ENCODE results near the gene LYRM4.

The LYRM4 gene

DNA sequence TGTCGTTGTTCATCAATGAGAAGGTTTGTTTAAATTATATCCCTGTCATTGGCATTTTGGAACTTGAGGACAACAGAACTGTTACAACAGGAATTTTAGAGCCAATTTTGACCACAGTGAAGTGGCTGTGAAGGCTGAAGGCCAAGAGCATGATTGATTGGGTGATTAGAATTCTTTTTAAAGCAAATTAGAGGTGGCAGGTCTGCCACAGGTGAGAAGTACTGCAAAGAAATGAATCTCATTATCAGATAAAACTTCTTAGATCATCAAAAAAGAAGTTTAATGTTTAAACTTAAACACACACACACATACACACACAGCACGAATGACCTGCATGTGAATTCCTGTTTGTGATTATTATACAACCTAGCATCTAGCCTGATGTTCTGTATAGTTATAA, 32.9 kb upstream of the LYRM4 start:
- H3K36me3 ChIP-seq (ENCODE audit: control insufficient read depth, insufficient read depth, low read length, severe bottlenecking) = no peaks in the 10 kb centered on the region

DNA sequence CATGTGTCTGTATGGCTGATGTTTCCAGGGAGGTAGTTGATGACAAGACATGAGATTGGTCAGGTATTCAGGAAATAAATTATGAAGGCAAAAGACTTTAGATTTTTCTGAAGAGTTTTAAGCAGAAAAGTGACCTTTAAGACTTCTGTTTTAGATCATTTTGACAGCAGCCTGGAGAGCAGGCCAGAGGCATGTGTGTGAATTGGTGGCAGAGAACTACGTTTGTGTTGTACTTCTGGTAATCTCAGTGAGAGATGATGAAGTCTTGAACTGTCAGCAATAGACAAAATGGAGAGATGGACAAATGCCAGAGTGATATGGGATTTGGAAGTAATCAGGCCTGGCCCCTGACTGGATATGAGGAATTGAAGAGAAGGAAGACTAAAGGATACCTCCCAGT, 31.4 kb upstream of the LYRM4 start:
- no peaks in the 10 kb centered on the region for H3K36me3 ChIP-seq (ENCODE audit: control insufficient read depth, insufficient read depth, low read length, severe bottlenecking)
- peaks cover 16% of the 10 kb centered on the region for H3K4me1 ChIP-seq (ENCODE audit: control insufficient read depth, insufficient read depth, low read length)
- no peak overlapping the region for H3K4me3 ChIP-seq (ENCODE audit: low read length)
- H3K27me3 ChIP-seq (replicated peaks; ENCODE audit: control insufficient read depth, insufficient read depth, low read length) = no peaks in the 10 kb centered on the region
- H3K9ac ChIP-seq (ENCODE audit: low read length) = no peak overlapping the region
- H3K9me3 ChIP-seq (ENCODE audit: control insufficient read depth, low read length) = no peaks in the 10 kb centered on the region
- no peak for DNase-seq (ENCODE audit: low read depth)

More for the DNA sequence above, 32.9 kb upstream of the LYRM4 start:
- Histone ChIP-seq H3K4me3 (ENCODE audit: low read length) (no peak overlapping the region), H3K9me3 (ENCODE audit: control insufficient read depth, low read length) (no peaks in the 10 kb centered on the region), H3K4me1 (ENCODE audit: control insufficient read depth, insufficient read depth, low read length) (peaks cover 6% of the 10 kb centered on the region), H3K9ac (ENCODE audit: low read length) (no peak overlapping the region), H3K27me3 (replicated peaks; ENCODE audit: control insufficient read depth, insufficient read depth, low read length) (no peaks in the 10 kb centered on the region)
- no peak for DNase-seq (ENCODE audit: low read depth)

DNA sequence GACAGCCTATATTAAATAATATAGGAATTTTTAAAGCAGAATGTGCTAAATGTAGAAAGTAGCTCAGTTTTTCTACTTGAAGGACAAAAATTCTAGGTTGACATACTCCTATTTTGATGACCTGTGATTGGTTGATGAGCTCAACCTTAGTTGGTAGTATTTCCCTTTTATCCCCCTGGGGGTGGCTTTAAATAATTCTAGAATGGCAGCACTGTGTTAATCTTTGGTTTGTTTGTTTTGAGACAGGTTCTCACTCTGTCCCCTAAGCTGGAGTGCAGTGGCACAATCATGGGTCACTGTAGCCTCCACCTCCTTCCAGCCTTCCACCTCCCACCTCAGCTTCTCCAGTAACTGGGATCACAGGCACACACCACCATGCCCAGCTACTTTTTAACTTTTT, 29.8 kb upstream of the LYRM4 start:
- Histone ChIP-seq H3K36me3 (ENCODE audit: control insufficient read depth, insufficient read depth, low read length, severe bottlenecking) (no peaks in the 10 kb centered on the region), H3K4me1 (ENCODE audit: control insufficient read depth, insufficient read depth, low read length) (peaks cover 18% of the 10 kb centered on the region), H3K4me3 (ENCODE audit: low read length) (no peak overlapping the region)

DNA sequence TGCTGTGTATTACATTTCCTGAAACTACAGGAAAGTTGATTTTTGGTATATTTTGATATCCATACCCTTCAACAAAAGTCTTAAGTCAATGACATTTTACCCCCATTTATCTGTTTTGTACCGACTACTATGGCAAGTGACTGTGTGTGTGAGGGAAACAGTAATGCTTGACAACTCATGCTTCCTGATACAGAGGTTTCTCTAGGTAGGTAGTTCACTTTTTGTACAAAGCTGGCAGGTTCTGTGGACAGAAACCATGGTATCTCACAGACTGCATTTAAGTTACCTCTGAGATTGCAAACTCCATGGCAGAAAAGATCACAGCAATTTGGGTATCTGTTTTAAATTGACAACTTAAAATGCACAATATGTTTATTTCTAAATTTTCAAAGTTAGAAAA, 29.3 kb upstream of the LYRM4 start:
- Histone ChIP-seq H3K9ac (ENCODE audit: low read length) (no peak overlapping the region), H3K27me3 (replicated peaks; ENCODE audit: control insufficient read depth, insufficient read depth, low read length) (no peaks in the 10 kb centered on the region), H3K4me3 (ENCODE audit: low read length) (no peak overlapping the region), H3K4me1 (ENCODE audit: control insufficient read depth, insufficient read depth, low read length) (peaks cover 18% of the 10 kb centered on the region), H3K36me3 (ENCODE audit: control insufficient read depth, insufficient read depth, low read length, severe bottlenecking) (no peaks in the 10 kb centered on the region), H3K9me3 (ENCODE audit: control insufficient read depth, low read length) (no peaks in the 10 kb centered on the region)
- no peak for DNase-seq (ENCODE audit: low read depth)

More for the DNA sequence above, 29.8 kb upstream of the LYRM4 start:
- Histone ChIP-seq H3K9me3 (ENCODE audit: control insufficient read depth, low read length) (no peaks in the 10 kb centered on the region), H3K9ac (ENCODE audit: low read length) (no peak overlapping the region), H3K27me3 (replicated peaks; ENCODE audit: control insufficient read depth, insufficient read depth, low read length) (no peaks in the 10 kb centered on the region)
- no peak for DNase-seq (ENCODE audit: low read depth)

DNA sequence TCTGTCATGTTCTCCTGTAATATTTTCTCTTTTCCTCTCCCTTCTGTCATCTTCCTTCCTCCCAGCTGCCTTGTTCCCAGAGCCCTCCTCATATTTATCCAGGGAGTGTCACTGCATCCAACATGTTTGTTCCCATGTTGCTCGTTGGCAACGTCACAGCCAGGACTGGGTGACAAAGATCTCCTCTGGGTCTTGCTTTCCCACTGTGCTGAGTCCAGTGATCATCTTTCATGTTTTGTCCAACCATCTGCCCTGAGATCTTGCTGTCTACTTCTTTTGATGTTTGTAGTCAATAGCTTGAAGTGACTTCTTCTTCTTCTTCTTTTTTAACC, 27.2 kb upstream of the LYRM4 start:
- Histone ChIP-seq H3K4me1 (ENCODE audit: control insufficient read depth, insufficient read depth, low read length) (peaks cover 12% of the 10 kb centered on the region), H3K27me3 (replicated peaks; ENCODE audit: control insufficient read depth, insufficient read depth, low read length) (no peaks in the 10 kb centered on the region), H3K36me3 (ENCODE audit: control insufficient read depth, insufficient read depth, low read length, severe bottlenecking) (no peaks in the 10 kb centered on the region), H3K4me3 (ENCODE audit: low read length) (no peak overlapping the region), H3K9ac (ENCODE audit: low read length) (no peak overlapping the region), H3K9me3 (ENCODE audit: control insufficient read depth, low read length) (no peaks in the 10 kb centered on the region)
- no peak for DNase-seq (ENCODE audit: low read depth)

DNA sequence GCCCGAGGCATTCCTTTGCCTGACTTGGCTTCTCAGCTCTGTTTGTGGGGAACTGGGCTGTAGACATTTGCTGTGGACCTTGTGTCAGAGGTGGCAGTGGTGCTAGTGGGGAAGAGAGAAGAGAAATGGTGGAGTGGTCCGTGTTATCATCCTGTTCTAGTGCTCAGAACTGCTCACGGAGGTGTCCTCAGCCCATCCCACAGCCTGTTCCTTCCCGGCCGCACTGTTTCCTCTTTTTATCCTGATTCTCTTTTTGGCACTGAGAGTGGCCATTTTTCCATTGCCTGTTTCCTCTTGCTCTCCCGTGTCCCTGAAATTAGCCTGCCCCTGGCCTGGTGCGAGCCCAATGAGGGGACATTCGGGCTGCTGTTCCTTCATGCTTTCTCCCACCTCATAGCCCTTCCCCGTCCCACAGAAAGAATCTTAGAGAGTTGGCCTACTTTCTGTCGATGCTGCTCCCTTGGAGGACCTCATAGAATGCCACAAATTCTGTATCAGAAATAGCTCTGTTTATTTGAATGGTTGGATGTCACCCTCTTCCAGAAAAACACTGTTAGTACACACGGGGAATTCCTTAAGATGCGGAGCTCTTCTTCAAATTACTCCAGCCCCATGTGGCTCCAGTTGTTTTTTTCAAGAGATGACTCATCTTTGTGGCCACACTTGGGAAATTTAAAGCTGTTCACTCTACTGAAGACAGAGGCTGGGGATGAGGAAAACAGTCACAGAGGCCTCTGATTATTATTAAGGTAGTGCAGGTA, 26.6 kb upstream of the LYRM4 start:
- Histone ChIP-seq H3K36me3 (ENCODE audit: control insufficient read depth, insufficient read depth, low read length, severe bottlenecking) (no peaks in the 10 kb centered on the region), H3K27me3 (replicated peaks; ENCODE audit: control insufficient read depth, insufficient read depth, low read length) (no peaks in the 10 kb centered on the region), H3K9ac (ENCODE audit: low read length) (no peak overlapping the region), H3K4me3 (ENCODE audit: low read length) (peak overlapping the region; percentile 21), H3K4me1 (ENCODE audit: control insufficient read depth, insufficient read depth, low read length) (peaks cover 12% of the 10 kb centered on the region), H3K9me3 (ENCODE audit: control insufficient read depth, low read length) (no peaks in the 10 kb centered on the region)
- DNase-seq (ENCODE audit: low read depth) = peak; percentile 74

DNA sequence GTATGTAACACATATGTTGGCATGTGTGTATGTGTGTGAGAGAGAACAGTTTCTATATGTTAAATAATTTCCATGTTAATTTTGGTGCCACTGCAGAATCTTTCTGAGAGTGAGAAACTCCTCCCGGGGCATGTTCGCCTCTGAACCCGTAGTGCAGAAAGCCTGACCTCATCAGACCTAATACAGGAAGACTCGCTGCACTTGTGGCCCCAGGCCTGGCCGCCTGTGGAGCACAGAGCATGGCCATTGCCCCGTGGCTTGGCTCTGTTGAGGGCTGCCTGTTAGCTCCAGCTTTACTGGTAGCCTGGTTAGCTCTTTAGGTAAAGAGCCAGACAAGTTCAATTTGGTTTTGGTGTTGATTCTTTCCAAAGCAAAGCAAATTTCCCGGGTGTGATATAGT, 26.0 kb upstream of the LYRM4 start:
- no peaks in the 10 kb centered on the region for H3K9me3 ChIP-seq (ENCODE audit: control insufficient read depth, low read length)
- H3K4me3 ChIP-seq (ENCODE audit: low read length) = no peak overlapping the region
- H3K4me1 ChIP-seq (ENCODE audit: control insufficient read depth, insufficient read depth, low read length) = peaks cover 12% of the 10 kb centered on the region
- no peaks in the 10 kb centered on the region for H3K36me3 ChIP-seq (ENCODE audit: control insufficient read depth, insufficient read depth, low read length, severe bottlenecking)
- no peak for DNase-seq (ENCODE audit: low read depth)
- H3K27me3 ChIP-seq (replicated peaks; ENCODE audit: control insufficient read depth, insufficient read depth, low read length) = no peaks in the 10 kb centered on the region
- H3K9ac ChIP-seq (ENCODE audit: low read length) = no peak overlapping the region

DNA sequence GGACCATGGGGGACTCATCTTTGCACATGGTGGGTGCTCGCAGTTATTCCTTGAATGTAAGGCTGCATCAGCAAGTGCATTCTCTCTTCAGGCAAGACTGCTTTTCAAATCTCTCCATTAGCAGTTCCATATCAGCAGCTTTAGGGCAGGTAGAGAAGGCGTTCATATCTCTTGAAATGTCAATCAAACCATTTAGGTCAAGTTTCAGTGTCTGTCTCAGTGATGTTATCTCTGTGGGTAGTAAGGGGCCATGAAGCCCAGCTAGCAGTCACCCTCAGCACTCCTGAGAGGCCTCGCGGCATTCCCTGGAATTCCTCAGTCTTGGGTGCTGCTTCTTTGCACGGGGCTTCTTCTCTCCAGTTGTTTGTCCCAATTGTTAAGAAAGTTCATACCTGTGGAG, 24.8 kb upstream of the LYRM4 start:
- Histone ChIP-seq H3K9ac (ENCODE audit: low read length) (no peak overlapping the region), H3K4me1 (ENCODE audit: control insufficient read depth, insufficient read depth, low read length) (peaks cover 12% of the 10 kb centered on the region), H3K36me3 (ENCODE audit: control insufficient read depth, insufficient read depth, low read length, severe bottlenecking) (no peaks in the 10 kb centered on the region), H3K4me3 (ENCODE audit: low read length) (no peak overlapping the region), H3K27me3 (replicated peaks; ENCODE audit: control insufficient read depth, insufficient read depth, low read length) (no peaks in the 10 kb centered on the region), H3K9me3 (ENCODE audit: control insufficient read depth, low read length) (no peaks in the 10 kb centered on the region)
- no peak for DNase-seq (ENCODE audit: low read depth)

DNA sequence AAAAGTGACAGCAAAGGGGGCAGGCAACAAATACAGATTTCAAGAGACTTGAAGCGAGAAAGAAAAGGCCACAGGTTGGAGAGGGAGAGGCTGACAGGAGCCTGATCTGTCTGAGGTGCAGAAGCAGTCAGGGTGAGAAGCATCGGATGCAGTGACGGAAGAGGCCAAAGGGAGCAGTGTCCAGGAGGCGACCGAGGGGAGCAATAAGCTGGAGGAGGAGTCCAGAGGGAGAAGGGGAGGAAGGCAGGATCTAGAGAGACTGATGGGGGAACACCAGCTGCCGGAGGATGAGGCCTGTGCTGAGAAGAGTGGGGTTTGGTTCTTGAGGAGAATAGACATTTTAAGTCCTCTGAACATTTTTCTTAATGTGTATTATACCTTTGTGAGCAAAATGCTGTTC, 24.3 kb upstream of the LYRM4 start:
- H3K4me1 ChIP-seq (ENCODE audit: control insufficient read depth, insufficient read depth, low read length) = peaks cover 12% of the 10 kb centered on the region
- DNase-seq (ENCODE audit: low read depth) = no peak

DNA sequence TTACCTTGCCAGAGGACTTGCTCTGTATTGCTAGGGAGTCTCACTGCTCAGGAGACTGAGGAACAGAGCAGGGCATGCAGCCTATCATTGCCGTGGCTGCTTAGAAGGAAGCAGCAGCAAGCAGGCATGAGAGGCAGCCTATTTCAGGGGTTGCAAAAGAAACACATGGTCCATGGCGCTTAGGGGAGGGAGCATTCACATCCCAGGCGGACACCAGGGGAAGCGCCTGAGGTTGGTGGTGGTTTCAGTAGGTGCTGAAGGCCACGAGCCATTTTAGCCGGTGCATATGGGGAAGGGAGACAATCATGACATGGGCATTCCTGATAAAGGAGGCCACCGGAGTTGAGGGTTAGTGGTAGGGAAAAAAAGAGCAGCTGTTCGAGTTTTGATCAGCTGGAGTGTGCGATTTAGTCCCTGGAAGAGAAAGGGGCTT, 21.5 kb upstream of the LYRM4 start:
- H3K9me3 ChIP-seq (ENCODE audit: control insufficient read depth, low read length) = no peaks in the 10 kb centered on the region
- H3K4me3 ChIP-seq (ENCODE audit: low read length) = no peak overlapping the region
- H3K4me1 ChIP-seq (ENCODE audit: control insufficient read depth, insufficient read depth, low read length) = peaks cover 3% of the 10 kb centered on the region
- no peak for DNase-seq (ENCODE audit: low read depth)
- H3K9ac ChIP-seq (ENCODE audit: low read length) = no peak overlapping the region
- no peaks in the 10 kb centered on the region for H3K27me3 ChIP-seq (replicated peaks; ENCODE audit: control insufficient read depth, insufficient read depth, low read length)
- no peaks in the 10 kb centered on the region for H3K36me3 ChIP-seq (ENCODE audit: control insufficient read depth, insufficient read depth, low read length, severe bottlenecking)

More for the DNA sequence above, 24.3 kb upstream of the LYRM4 start:
- Histone ChIP-seq H3K4me3 (ENCODE audit: low read length) (no peak overlapping the region), H3K9ac (ENCODE audit: low read length) (no peak overlapping the region), H3K27me3 (replicated peaks; ENCODE audit: control insufficient read depth, insufficient read depth, low read length) (no peaks in the 10 kb centered on the region), H3K36me3 (ENCODE audit: control insufficient read depth, insufficient read depth, low read length, severe bottlenecking) (no peaks in the 10 kb centered on the region), H3K9me3 (ENCODE audit: control insufficient read depth, low read length) (no peaks in the 10 kb centered on the region)

DNA sequence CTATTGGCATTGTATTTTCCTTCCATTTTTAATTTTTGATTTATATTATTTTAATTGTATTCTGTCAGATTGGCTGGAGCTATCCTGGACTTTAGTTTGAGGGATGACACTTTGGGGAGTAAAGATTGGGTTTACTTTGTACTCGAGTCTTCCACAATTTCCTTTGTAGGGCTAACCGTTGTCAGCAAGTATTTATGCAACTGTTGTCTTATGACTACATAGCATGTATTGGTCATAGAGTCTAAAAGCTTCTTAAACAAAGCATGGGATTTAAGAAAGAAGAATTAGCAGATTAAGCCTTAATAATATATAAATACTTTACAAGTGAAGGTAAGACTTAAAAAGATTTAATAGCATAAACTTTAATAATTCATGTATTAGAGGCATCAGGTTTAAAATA, 20.2 kb upstream of the LYRM4 start:
- no peaks in the 10 kb centered on the region for H3K4me1 ChIP-seq (ENCODE audit: control insufficient read depth, insufficient read depth, low read length)
- no peak overlapping the region for H3K4me3 ChIP-seq (ENCODE audit: low read length)
- DNase-seq (ENCODE audit: low read depth) = no peak
- no peaks in the 10 kb centered on the region for H3K27me3 ChIP-seq (replicated peaks; ENCODE audit: control insufficient read depth, insufficient read depth, low read length)
- H3K9ac ChIP-seq (ENCODE audit: low read length) = no peak overlapping the region
- no peaks in the 10 kb centered on the region for H3K36me3 ChIP-seq (ENCODE audit: control insufficient read depth, insufficient read depth, low read length, severe bottlenecking)
- H3K9me3 ChIP-seq (ENCODE audit: control insufficient read depth, low read length) = no peaks in the 10 kb centered on the region

DNA sequence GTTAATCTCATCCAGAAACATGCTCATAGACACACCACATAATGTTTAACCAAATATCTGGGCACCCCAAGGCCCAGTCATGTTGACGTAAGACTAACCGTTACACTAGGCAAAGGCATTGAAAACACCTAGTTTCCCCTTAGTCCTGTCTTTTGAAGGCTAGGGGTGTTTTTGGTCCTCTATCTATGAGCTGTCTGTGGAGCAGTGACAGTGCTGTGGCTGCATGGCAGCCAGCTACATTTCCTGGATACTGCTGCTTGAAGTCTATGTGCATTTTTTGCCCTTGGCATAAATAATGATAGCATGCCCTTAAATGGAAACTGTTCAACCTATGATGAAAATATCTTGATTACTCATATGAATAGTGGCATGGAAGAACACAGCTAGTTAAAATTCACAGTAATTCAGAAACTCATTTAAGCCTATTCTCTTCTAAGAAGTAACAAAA, 19.2 kb upstream of the LYRM4 start:
- no peak for DNase-seq (ENCODE audit: low read depth)
- H3K36me3 ChIP-seq (ENCODE audit: control insufficient read depth, insufficient read depth, low read length, severe bottlenecking) = no peaks in the 10 kb centered on the region
- no peaks in the 10 kb centered on the region for H3K9me3 ChIP-seq (ENCODE audit: control insufficient read depth, low read length)
- H3K4me1 ChIP-seq (ENCODE audit: control insufficient read depth, insufficient read depth, low read length) = no peaks in the 10 kb centered on the region
- no peaks in the 10 kb centered on the region for H3K27me3 ChIP-seq (replicated peaks; ENCODE audit: control insufficient read depth, insufficient read depth, low read length)
- H3K9ac ChIP-seq (ENCODE audit: low read length) = no peak overlapping the region
- no peak overlapping the region for H3K4me3 ChIP-seq (ENCODE audit: low read length)
